HepG2 (cell line): ENCODE results near the gene CAPZB. TPM values are rescaled to one million over a fixed set of nuclear protein-coding genes. Genes with fewer than 3 reads are reported as not detected.

Experiments
- ATAC-seq: fragments of 200-7000 bp; cut with Tn5 transposase; 3 replicates; pipeline ENCODE4 v1.9.1; 2020; ENCODE audit warnings: mild to moderate bottlenecking, moderate library complexity
- BruUV-seq: library from RNA; stranded (reverse); fragments of 400-500 nt; replicated peaks from 2 replicates; lab custom pipeline; 2021; lab: Mats Ljungman, UMichigan
- CTCF ChIA-PET: fragments of 300-600 bp; formaldehyde crosslinking; extraction: SDS; loops from one replicate; lab custom pipeline; 2021; ENCODE audit warnings: low total read pairs, inconsistent platforms, low intra/inter-chr PET ratio; lab: Yijun Ruan, JAX
- POLR2A ChIA-PET: fragments of 350-600 bp; sonication (Branson Sonifier 250); formaldehyde crosslinking; loops from one replicate; lab custom pipeline; 2020; ENCODE audit warnings: antibody characterized with exemption, inconsistent platforms; lab: Yijun Ruan, JAX
- DNase-seq: peaks from one replicate; pipeline ENCODE4 v3.0.0-alpha.2; 2015; ENCODE audit warnings: low spot score
- FAIRE-seq: peaks from 3 replicates; lab custom pipeline; 2011; peaks lifted over from hg19 to GRCh38; lab: Jason Lieb, UNC
- H2AFZ ChIP-seq: one replicate; pipeline ENCODE4 v1.6.1; 2011; ENCODE audit warnings: low read length, inconsistent platforms
- H3K27ac ChIP-seq: fragments of 300-600 bp; 3 replicates; pipeline ENCODE4 v1.8.0; 2011; ENCODE audit warnings: mixed run types, mild to moderate bottlenecking, mixed read lengths, low read length, inconsistent platforms; ENCODE audit not compliant: insufficient read depth; ENCODE audit errors: extremely low read length
- H3K27me3 ChIP-seq, 2 experiments: fragments of 200-600 bp in 1 of 2; 2 replicates in 1 of 2; 3 replicates in 1 of 2; pipeline versions ENCODE4 v1.6.0 to v1.8.0; 2011; ENCODE audit warnings: low read length in 2 of 2, mild to moderate bottlenecking in 2 of 2, moderate library complexity in 2 of 2, inconsistent platforms in 1 of 2; ENCODE audit not compliant: insufficient read depth in 2 of 2, control insufficient read depth in 1 of 2
- H3K36me3 ChIP-seq, 2 experiments: fragments of 200-600 bp in 1 of 2; replicated peaks in 1 of 2; 2 replicates in 1 of 2; 3 replicates in 1 of 2; pipeline versions ENCODE4 v1.5.1 to v1.8.0; 2011; ENCODE audit warnings: low read length in 2 of 2, inconsistent platforms in 1 of 2; ENCODE audit not compliant: insufficient read depth in 2 of 2, control insufficient read depth in 1 of 2
- H3K4me1 ChIP-seq: 2 replicates; pipeline ENCODE4 v1.5.1; 2012; ENCODE audit warnings: low read length, inconsistent platforms; ENCODE audit not compliant: insufficient read depth
- H3K4me2 ChIP-seq: 2 replicates; pipeline ENCODE4 v1.6.0; 2011; ENCODE audit warnings: low read depth, low read length, inconsistent platforms
- H3K4me3 ChIP-seq, 3 experiments: fragments of 200-600 bp in 1 of 3; sonication (generic), shearing (Covaris generic) in 1 of 3; replicated peaks in 1 of 3; 2 replicates each; pipeline ENCODE4 v1.5.1; 2011 to 2016; ENCODE audit warnings: low read length in 3 of 3, inconsistent platforms in 2 of 3, low read depth in 2 of 3, mild to moderate bottlenecking in 2 of 3, control low read depth in 1 of 3, mixed read lengths in 1 of 3; ENCODE audit not compliant: insufficient read depth in 1 of 3
- H3K79me2 ChIP-seq: one replicate; pipeline ENCODE4 v1.6.1; 2011; ENCODE audit warnings: low read length, inconsistent platforms; ENCODE audit not compliant: insufficient read depth
- H3K9ac ChIP-seq: 2 replicates; pipeline ENCODE4 v1.6.0; 2011; ENCODE audit warnings: mild to moderate bottlenecking, low read depth, low read length, inconsistent platforms; ENCODE audit not compliant: insufficient read depth
- H3K9me3 ChIP-seq: 2 replicates; pipeline ENCODE4 v1.5.1; 2012; ENCODE audit warnings: mild to moderate bottlenecking, low read length
- H4K20me1 ChIP-seq: 2 replicates; pipeline ENCODE4 v1.6.0; 2011; ENCODE audit warnings: inconsistent platforms, mild to moderate bottlenecking, low read length, moderate library complexity; ENCODE audit not compliant: insufficient read depth
- BHLHE40 ChIP-seq: IDR thresholded peaks from 2 replicates; pipeline ENCODE4 v1.6.1; 2011; ENCODE audit warnings: low read length, improper control_type of control experiment
- DBP ChIP-seq: sonication (generic); formaldehyde crosslinking; IDR thresholded peaks from 2 replicates; pipeline ENCODE4 v1.4.0; 2020; ENCODE audit warnings: missing genetic modification reagents; ENCODE audit errors: not compliant biosample characterization
- E2F5 ChIP-seq: sonication (generic); formaldehyde crosslinking; conservative IDR thresholded peaks from 2 replicates; pipeline ENCODE4 v1.4.0; 2020; ENCODE audit warnings: missing genetic modification reagents
- HMGA1 ChIP-seq: sonication (generic); formaldehyde crosslinking; conservative IDR thresholded peaks from 2 replicates; pipeline ENCODE4 v1.4.0; 2020; ENCODE audit warnings: missing genetic modification reagents
- HNF4A ChIP-seq: sonication (generic); formaldehyde crosslinking; IDR thresholded peaks from 2 replicates; pipeline ENCODE4 v1.4.0; 2020; ENCODE audit warnings: missing genetic modification reagents
- HNRNPH1 ChIP-seq: fragments of 200-400 bp; formaldehyde crosslinking; optimal IDR thresholded peaks from 2 replicates; pipeline ENCODE3; 2017; ENCODE audit warnings: mild to moderate bottlenecking, low read depth, low read length
- HNRNPUL1 ChIP-seq: fragments of 200-400 bp; formaldehyde crosslinking; IDR thresholded peaks from 2 replicates; pipeline ENCODE4 v1.6.1; 2017; ENCODE audit warnings: low read depth, mild to moderate bottlenecking, low read length, moderate library complexity
- KLF12 ChIP-seq: sonication (generic); formaldehyde crosslinking; IDR thresholded peaks from 2 replicates; pipeline ENCODE4 v1.4.0; 2020; ENCODE audit warnings: missing genetic modification reagents, borderline replicate concordance
- PRDM10 ChIP-seq: sonication (generic); formaldehyde crosslinking; IDR thresholded peaks from 2 replicates; pipeline ENCODE4 v1.4.0; 2020; ENCODE audit warnings: low read depth, missing genetic modification reagents
- YY1 ChIP-seq: IDR thresholded peaks from 2 replicates; pipeline ENCODE4 v1.6.1; 2011; ENCODE audit warnings: low read length, low read depth, moderate library complexity, mild to moderate bottlenecking; ENCODE audit not compliant: insufficient read depth, insufficient replicate concordance
- ZFP82 ChIP-seq: sonication (generic); formaldehyde crosslinking; IDR thresholded peaks from 2 replicates; pipeline ENCODE4 v1.5.1; 2020; ENCODE audit warnings: mild to moderate bottlenecking, missing genetic modification reagents, borderline replicate concordance
- ZNF17 ChIP-seq: sonication (generic); formaldehyde crosslinking; IDR thresholded peaks from 2 replicates; pipeline ENCODE4 v1.5.0; 2020; ENCODE audit warnings: mild to moderate bottlenecking, missing genetic modification reagents
- ZNF264 ChIP-seq: sonication (generic); formaldehyde crosslinking; IDR thresholded peaks from 2 replicates; pipeline ENCODE4 v1.4.0; 2020; ENCODE audit warnings: missing genetic modification reagents
- ZNF577 ChIP-seq: sonication (generic); formaldehyde crosslinking; IDR thresholded peaks from 2 replicates; pipeline ENCODE4 v1.4.0; 2020; ENCODE audit warnings: mild to moderate bottlenecking, low read depth, missing genetic modification reagents, borderline replicate concordance
- WGBS: methylation state at CpG from one replicate; pipeline ENCODE4 v1.1.6; 2017; ENCODE audit warnings: low lambda C conversion rate; 5-methylcytosine and 5-hydroxymethylcytosine counted together
- in situ Hi-C: cut with HindIII; loops from 2 replicates; pipeline ENCODE4 v1.10.0; 2017; ENCODE audit warnings: low pct_unique_long_range_greater_than_20kb; ENCODE audit not compliant: extremely low pct_ligation_motif_present
- intact Hi-C: fragments of 100-400 bp; cut with micrococcal nuclease; formaldehyde crosslinking; loops from one replicate; pipeline ENCODE4 v1.10.0; 2022; ENCODE audit not compliant: unreplicated experiment
- polyA plus RNA-seq, 8 experiments: library from polyadenylated mRNA; depleted of rRNA in 3 of 8; stranded (reverse) in 7 of 8; unstranded in 1 of 8; fragments of >200 nt; fragmentation: Illumina TruSeq in 4 of 8; extraction: Trizol in 4 of 8; gene quantifications; 2 replicates each; pipeline versions ENCODE4 v1.2.1 to v1.2.3, GENCODE V29; 2011 to 2016; ENCODE audit warnings: low read depth in 4 of 8, missing spikeins in 1 of 8, mixed read lengths in 1 of 8; ENCODE audit not compliant: insufficient read depth in 1 of 8
- total RNA-seq, 5 experiments: library from RNA; depleted of rRNA; stranded (reverse); fragments of >200 nt; fragmentation: Illumina TruSeq; extraction: Trizol; gene quantifications; 2 replicates each; pipeline ENCODE4 v1.2.3, GENCODE V29; 2016; ENCODE audit warnings: low read depth in 1 of 5
- TF ChIP-seq, protein P1 (sequence below): sonication (generic); formaldehyde crosslinking; IDR thresholded peaks from 2 replicates; pipeline ENCODE4 v1.9.0; 2022; ENCODE audit warnings: low read depth, missing genetic modification reagents

The CAPZB gene
- total and polyA plus RNA-seq, 2 of the 13 experiments (the other 11 are each of a cell fraction or from before 2014, with no cell fraction given), result 58.9 to 76.9 TPM

DNA sequence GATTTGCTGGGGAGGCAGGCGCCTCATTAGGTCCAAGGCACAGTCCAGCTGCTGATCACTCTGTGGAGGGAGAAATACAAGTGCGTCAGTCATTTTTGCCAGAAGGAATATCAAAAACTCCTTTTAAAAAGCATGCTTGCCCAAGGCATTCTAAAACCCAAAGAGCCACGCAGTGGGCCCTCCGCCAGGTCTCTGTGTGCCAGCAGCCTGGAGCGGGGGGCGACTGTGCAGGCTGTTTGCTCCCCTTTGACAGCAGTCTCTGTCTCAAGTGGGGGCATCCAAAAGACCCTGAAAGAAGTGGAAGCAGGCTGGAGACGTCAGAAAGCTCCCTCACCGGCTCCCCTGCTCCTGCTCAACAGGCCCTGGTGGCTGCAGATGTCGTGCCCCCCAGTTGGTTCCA is 65.6 kb downstream of the CAPZB start (continued):
- no peak for TF ChIP-seq YY1
- TF ChIP-seq HNF4A (CRISPR knock-in tag), result no peak
- TF ChIP-seq ZNF17 (CRISPR knock-in tag), result no peak
- no peak for TF ChIP-seq HMGA1 (CRISPR knock-in tag)
- no peak for TF ChIP-seq E2F5 (CRISPR knock-in tag)
- no peak for TF ChIP-seq HNRNPUL1
- TF ChIP-seq DBP, result no peak
- TF ChIP-seq, protein P1, sequence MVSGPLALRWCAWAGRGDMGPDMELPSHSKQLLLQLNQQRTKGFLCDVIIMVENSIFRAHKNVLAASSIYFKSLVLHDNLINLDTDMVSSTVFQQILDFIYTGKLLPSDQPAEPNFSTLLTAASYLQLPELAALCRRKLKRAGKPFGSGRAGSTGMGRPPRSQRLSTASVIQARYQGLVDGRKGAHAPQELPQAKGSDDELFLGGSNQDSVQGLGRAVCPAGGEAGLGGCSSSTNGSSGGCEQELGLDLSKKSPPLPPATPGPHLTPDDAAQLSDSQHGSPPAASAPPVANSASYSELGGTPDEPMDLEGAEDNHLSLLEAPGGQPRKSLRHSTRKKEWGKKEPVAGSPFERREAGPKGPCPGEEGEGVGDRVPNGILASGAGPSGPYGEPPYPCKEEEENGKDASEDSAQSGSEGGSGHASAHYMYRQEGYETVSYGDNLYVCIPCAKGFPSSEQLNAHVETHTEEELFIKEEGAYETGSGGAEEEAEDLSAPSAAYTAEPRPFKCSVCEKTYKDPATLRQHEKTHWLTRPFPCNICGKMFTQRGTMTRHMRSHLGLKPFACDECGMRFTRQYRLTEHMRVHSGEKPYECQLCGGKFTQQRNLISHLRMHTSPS, result no peak
- TF ChIP-seq, all 625 proteins: peak for 0

- in situ Hi-C loops, result no loop called here
- ChIA-PET CTCF (no interaction called here), POLR2A (no interaction called here)
- no peaks in the 10 kb centered on the region; the same call in 1 of the 2 replicates for H4K20me1 ChIP-seq
- WGBS, result 95% methylated on average over 5 of the region's 5 CpGs
- no peak overlapping the region for H3K9ac ChIP-seq
- FAIRE-seq (no peak), ATAC-seq (no peak), DNase-seq (no peak)
- peaks cover 14 to 51% of the 10 kb centered on the region in 2 experiments; a peak in 4 of 5 replicates for H3K36me3 ChIP-seq
- H3K9me3 ChIP-seq, result no peaks in the 10 kb centered on the region
- no peak overlapping the region for H3K4me3 ChIP-seq
- no peaks in the 10 kb centered on the region for H3K27me3 ChIP-seq
- TSS peak; percentile 28 for BruUV-seq
- intact Hi-C loops, result no loop called here
- H3K4me2 ChIP-seq, result no peak overlapping the region
- H3K4me1 ChIP-seq, result peaks cover 29% of the 10 kb centered on the region
- H2AFZ ChIP-seq, result no peak overlapping the region
- peaks cover 47% of the 10 kb centered on the region for H3K79me2 ChIP-seq
- no peak overlapping the region for H3K27ac ChIP-seq
- TF ChIP-seq KLF12 (CRISPR knock-in tag), result no peak
- no peak for TF ChIP-seq HNRNPH1
- TF ChIP-seq ZNF264 (CRISPR knock-in tag), result no peak
- TF ChIP-seq PRDM10, result no peak
- TF ChIP-seq BHLHE40, result no peak
- no peak for TF ChIP-seq ZNF577 (CRISPR knock-in tag)
- TF ChIP-seq ZFP82 (CRISPR knock-in tag), result no peak
Measured at GRCh38 chr1:19418503-19418971, 66.8 kb downstream of the CAPZB start.
